Kidney epithelial cell (primary cell): ENCODE results near the gene TEAD2. TPM values are rescaled to one million over a fixed set of nuclear protein-coding genes. Genes with fewer than 3 reads are reported as not detected.

Experiments
- DNase-seq: peaks from one replicate; pipeline ENCODE4 v3.0.0-alpha.2; 2010; ENCODE audit warnings: low read depth
- H3K27me3 ChIP-seq: 2 replicates; pipeline ENCODE4 v1.6.0; 2011; ENCODE audit warnings: low read length; ENCODE audit not compliant: control insufficient read depth, insufficient read depth
- H3K36me3 ChIP-seq: 2 replicates; pipeline ENCODE4 v1.5.1; 2011; ENCODE audit warnings: low read length; ENCODE audit not compliant: control insufficient read depth, insufficient read depth
- H3K4me3 ChIP-seq: 2 replicates; pipeline ENCODE4 v1.5.1; 2011; ENCODE audit warnings: low read depth, mild to moderate bottlenecking, control low read depth, low read length
- CTCF ChIP-seq: IDR thresholded peaks from 2 replicates; pipeline ENCODE4 v1.5.1; 2011; ENCODE audit warnings: mild to moderate bottlenecking, moderate library complexity, low read length, control low read depth, inconsistent platforms; ENCODE audit not compliant: insufficient read depth, poor library complexity, severe bottlenecking
- total RNA-seq: library from RNA; depleted of rRNA; stranded (reverse); fragments of >200 nt; gene quantifications from 2 replicates; pipeline ENCODE4 v1.2.3, GENCODE V29; 2015

TEAD2 gene
- total RNA-seq, 1 donor from 2014 or later: 52.6 TPM

- TF ChIP-seq CTCF: no peak
These were observed 45.3 kb upstream of the TEAD2 start for GRCh38 chr19:49407482-49408015.

GRCh38 chr19:49407079-49407478 lies 44.9 kb upstream of the TEAD2 start:
- no peak for DNase-seq
- no peak overlapping the region for H3K4me3 ChIP-seq

More at GRCh38 chr19:49407482-49408015, 45.3 kb upstream of the TEAD2 start:
- DNase-seq: no peak
- H3K27me3 ChIP-seq: no peaks in the 10 kb centered on the region
- H3K36me3 ChIP-seq: no peaks in the 10 kb centered on the region
- no peak overlapping the region for H3K4me3 ChIP-seq

GRCh38 chr19:49403404-49404187 lies 41.4 kb upstream of the TEAD2 start:
- Histone ChIP-seq H3K36me3 (no peaks in the 10 kb centered on the region), H3K4me3 (no peak overlapping the region), H3K27me3 (no peaks in the 10 kb centered on the region)
- TF ChIP-seq CTCF: no peak
- DNase-seq: no peak

More at GRCh38 chr19:49407079-49407478, 44.9 kb upstream of the TEAD2 start:
- TF ChIP-seq CTCF: no peak
- Histone ChIP-seq H3K27me3 (no peaks in the 10 kb centered on the region), H3K36me3 (no peaks in the 10 kb centered on the region)

GRCh38 chr19:49400029-49400428 lies 37.8 kb upstream of the TEAD2 start:
- DNase-seq: no peak
- TF ChIP-seq CTCF: no peak
- Histone ChIP-seq H3K4me3 (no peak overlapping the region), H3K36me3 (no peaks in the 10 kb centered on the region), H3K27me3 (peaks cover 8% of the 10 kb centered on the region)

GRCh38 chr19:49398931-49399330 lies 36.7 kb upstream of the TEAD2 start:
- no peak for TF ChIP-seq CTCF
- H3K27me3 ChIP-seq: peaks cover 10% of the 10 kb centered on the region
- H3K36me3 ChIP-seq: no peaks in the 10 kb centered on the region
- H3K4me3 ChIP-seq: no peak overlapping the region
- DNase-seq: no peak

GRCh38 chr19:49398001-49398615 lies 35.9 kb upstream of the TEAD2 start:
- H3K27me3 ChIP-seq: peaks cover 10% of the 10 kb centered on the region
- H3K4me3 ChIP-seq: no peak overlapping the region
- no peaks in the 10 kb centered on the region for H3K36me3 ChIP-seq
- TF ChIP-seq CTCF: no peak
- no peak for DNase-seq
